DND-41 (cell line): ENCODE results near the gene TMEM217.

Experiments
- CTCF ChIP-seq: IDR thresholded peaks from 2 replicates; pipeline ENCODE4 v1.5.1; 2012; ENCODE audit warnings: borderline replicate concordance, low read length, moderate library complexity, mild to moderate bottlenecking; ENCODE audit not compliant: poor library complexity, severe bottlenecking; ENCODE audit errors: extremely low read depth
- EZH2 ChIP-seq: IDR thresholded peaks from 3 replicates; pipeline ENCODE4 v1.6.1; 2012; ENCODE audit warnings: borderline replicate concordance, low read depth, mild to moderate bottlenecking, moderate library complexity, low read length, inconsistent platforms; ENCODE audit not compliant: severe bottlenecking

- TF ChIP-seq CTCF (no peak), EZH2 (no peak)
Observed at GRCh38 chr6:37251211-37251780, 6.6 kb downstream of the TMEM217 start.
